Muscle layer of duodenum (tissue), 2 donors: ENCODE data around the gene MAD1L1.

Source experiments
- H3K27ac ChIP-seq: one replicate; pipeline ENCODE4 v1.7.0; 2013; ENCODE audit warnings: mild to moderate bottlenecking, low read length
- H3K27me3 ChIP-seq: one replicate; pipeline ENCODE4 v1.7.0; 2013; ENCODE audit warnings: low read depth, mild to moderate bottlenecking, control low read depth, low read length
- H3K36me3 ChIP-seq, 2 donors: one replicate each; pipeline ENCODE4 v1.7.0; 2013; ENCODE audit warnings: low read length in 2 of 2, control low read depth in 1 of 2, mild to moderate bottlenecking in 1 of 2; ENCODE audit not compliant: insufficient read depth in 2 of 2, control insufficient read depth in 1 of 2
- H3K4me1 ChIP-seq, 2 donors: one replicate each; pipeline ENCODE4 v1.7.0; 2013; ENCODE audit warnings: low read length in 2 of 2, mild to moderate bottlenecking in 2 of 2, control low read depth in 1 of 2, moderate library complexity in 1 of 2; ENCODE audit not compliant: insufficient read depth in 2 of 2, control insufficient read depth in 1 of 2
- H3K4me3 ChIP-seq, 2 donors: one replicate each; pipeline ENCODE4 v1.7.0; 2013; ENCODE audit warnings: low read length in 2 of 2, low read depth in 1 of 2, mild to moderate bottlenecking in 1 of 2
- H3K9me3 ChIP-seq, 2 donors: one replicate each; pipeline ENCODE4 v1.7.0; 2013; ENCODE audit warnings: low read length in 2 of 2, control low read depth in 1 of 2, mild to moderate bottlenecking in 1 of 2; ENCODE audit not compliant: control insufficient read depth in 1 of 2
- donor health status: healthy.

MAD1L1 gene

GRCh38 chr7:1779445-1779844, 453.3 kb downstream of the MAD1L1 start:
- H3K4me3 ChIP-seq, result no peak overlapping the region
- no peaks in the 10 kb centered on the region for H3K4me1 ChIP-seq
- H3K27ac ChIP-seq, result no peak overlapping the region
- no peaks in the 10 kb centered on the region for H3K36me3 ChIP-seq
- no peaks in the 10 kb centered on the region for H3K27me3 ChIP-seq
- peaks cover 0 to 3% of the 10 kb centered on the region in 2 donors for H3K9me3 ChIP-seq

DNA sequence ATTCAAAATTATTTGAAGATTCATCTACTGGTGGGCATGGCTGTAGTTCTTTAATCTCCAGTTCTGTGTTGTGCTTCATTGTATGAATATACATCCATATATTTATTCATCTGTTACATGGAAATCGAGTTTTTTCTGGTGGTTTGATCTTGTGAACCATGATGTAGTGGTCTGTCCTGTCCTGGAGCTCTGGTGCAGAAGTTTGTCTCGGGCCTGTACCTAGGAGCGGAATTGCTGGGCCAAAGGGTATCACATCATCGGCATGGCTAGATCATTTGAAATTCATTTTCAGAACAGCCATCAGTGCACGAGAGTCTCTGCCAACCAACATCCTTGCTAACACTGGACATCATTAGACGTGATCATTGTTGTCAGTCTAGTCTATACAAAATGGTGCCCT, 455.6 kb downstream of the MAD1L1 start:
- Histone ChIP-seq H3K27ac (no peak overlapping the region), H3K9me3 (peaks cover 0 to 3% of the 10 kb centered on the region in 2 donors), H3K27me3 (no peaks in the 10 kb centered on the region), H3K4me1 (no peaks in the 10 kb centered on the region), H3K4me3 (no peak overlapping the region), H3K36me3 (no peaks in the 10 kb centered on the region)

DNA sequence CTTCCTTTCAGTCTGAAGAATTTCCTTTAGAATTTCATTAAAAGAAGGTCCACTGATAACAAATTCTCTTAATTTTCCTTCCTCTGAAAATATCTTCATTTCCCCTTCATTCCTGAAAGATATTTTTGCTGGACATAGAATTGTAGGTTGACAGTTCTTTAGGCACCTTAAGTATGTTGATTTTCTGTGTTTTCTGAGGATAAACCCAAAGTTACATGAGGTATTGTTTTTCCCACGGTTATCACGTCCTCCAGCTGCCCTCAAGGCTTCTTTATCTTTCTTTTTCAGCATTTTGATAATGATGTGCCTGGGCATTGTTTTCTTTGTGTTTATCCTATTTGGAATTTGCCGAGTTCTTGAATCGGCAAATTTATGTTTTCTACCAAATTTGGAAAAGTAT, 457.4 kb downstream of the MAD1L1 start:
- Histone ChIP-seq H3K36me3 (no peaks in the 10 kb centered on the region), H3K4me3 (no peak overlapping the region), H3K4me1 (no peaks in the 10 kb centered on the region), H3K27ac (no peak overlapping the region), H3K9me3 (peaks cover 0 to 3% of the 10 kb centered on the region in 2 donors), H3K27me3 (no peaks in the 10 kb centered on the region)

DNA sequence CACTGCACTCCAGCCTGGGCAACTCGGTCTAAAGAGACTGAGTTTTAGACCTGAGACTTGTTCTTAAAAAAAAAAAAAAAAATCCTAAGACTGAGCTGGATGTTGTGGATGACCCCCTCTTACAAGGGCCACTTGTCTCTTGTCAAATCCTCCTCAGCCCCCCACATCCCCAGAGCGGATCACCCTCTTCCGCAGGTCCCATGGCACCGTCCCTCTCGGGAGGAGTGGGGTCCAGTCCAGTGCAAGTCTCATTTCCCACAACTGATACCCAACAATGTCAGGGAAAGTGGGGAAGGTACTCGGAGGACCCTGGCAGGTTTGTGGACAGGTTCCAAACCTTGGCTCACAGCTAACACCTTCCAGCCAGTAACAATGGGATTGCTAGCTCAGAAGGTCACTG, 462.4 kb downstream of the MAD1L1 start:
- no peaks in the 10 kb centered on the region for H3K27me3 ChIP-seq
- no peaks in the 10 kb centered on the region for H3K4me1 ChIP-seq
- H3K27ac ChIP-seq, result no peak overlapping the region
- H3K9me3 ChIP-seq, result no peaks in the 10 kb centered on the region
- no peaks in the 10 kb centered on the region for H3K36me3 ChIP-seq
- no peak overlapping the region for H3K4me3 ChIP-seq

DNA sequence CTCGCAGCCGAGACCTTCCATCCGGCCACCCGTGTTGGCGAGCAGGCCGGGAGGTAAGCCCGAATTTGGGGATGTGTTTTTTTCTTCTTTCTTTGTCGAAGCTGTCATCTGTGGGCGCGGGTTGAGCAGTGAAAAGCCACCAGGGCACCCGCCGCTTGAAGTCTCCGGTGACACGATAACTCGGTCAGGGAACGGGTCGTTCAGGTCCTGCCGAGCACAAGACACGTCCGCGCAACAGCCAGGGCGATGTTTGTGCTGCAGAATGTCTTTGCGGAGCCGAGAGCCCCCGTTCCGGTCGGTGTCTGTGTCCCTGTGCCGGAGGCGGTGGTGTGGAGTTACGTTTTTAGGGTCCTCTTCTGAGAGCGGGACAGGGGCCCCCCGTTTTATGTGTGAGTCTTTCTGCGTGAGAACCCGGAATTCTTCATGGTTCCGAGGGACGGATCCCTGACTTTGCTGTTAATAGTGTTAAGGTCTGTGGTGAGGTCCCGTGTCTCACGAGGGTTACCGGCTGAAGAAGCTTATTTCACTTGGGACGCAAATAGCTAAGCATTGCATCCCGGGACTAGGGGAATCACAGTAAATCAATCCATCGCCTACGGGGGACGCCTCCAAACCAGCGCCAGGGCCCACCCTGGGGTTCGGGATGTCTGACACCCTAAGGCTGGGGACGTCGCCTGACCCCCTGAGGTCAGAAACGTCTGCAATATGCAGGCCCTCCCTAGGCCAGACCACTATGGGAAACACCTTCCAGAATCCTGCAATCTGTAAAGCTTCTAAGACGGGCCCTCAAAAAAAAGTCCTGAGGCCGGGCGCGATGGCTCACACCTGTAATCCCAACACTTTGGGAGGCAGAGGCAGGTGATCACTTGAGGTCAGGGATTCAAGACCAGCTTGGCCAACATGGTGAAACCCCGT, 463.2 kb downstream of the MAD1L1 start:
- Histone ChIP-seq H3K36me3 (no peaks in the 10 kb centered on the region), H3K9me3 (no peaks in the 10 kb centered on the region), H3K27me3 (no peaks in the 10 kb centered on the region), H3K27ac (no peak overlapping the region), H3K4me3 (no peak overlapping the region), H3K4me1 (no peaks in the 10 kb centered on the region)

DNA sequence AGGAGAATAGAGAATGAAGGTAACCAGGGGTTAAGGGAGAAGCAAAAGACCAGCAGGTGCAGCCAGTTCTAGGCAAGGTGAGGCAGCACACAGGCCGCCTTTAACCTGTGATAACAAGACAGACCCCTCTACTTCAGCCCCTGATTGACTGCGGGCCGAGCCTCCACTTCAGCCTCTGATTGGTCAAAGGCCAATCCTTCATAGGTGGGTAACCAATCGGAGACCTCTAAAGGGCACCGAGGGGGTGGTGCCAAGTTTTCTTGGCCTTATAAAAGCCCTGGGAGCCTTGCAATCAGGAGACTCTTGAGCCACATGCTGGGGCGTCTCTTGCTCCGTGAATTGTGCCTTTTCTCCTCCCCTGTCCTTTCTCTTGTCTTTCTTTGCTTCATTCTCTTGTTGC, 463.9 kb downstream of the MAD1L1 start:
- H3K4me3 ChIP-seq, result no peak overlapping the region

GRCh38 chr7:1767524-1767923, 465.2 kb downstream of the MAD1L1 start:
- H3K9me3 ChIP-seq, result peaks cover 0 to 11% of the 10 kb centered on the region in 2 donors
- no peaks in the 10 kb centered on the region for H3K27me3 ChIP-seq
- H3K36me3 ChIP-seq, result no peaks in the 10 kb centered on the region
- no peaks in the 10 kb centered on the region for H3K4me1 ChIP-seq
- H3K27ac ChIP-seq, result no peak overlapping the region
- H3K4me3 ChIP-seq, result no peak overlapping the region

More for the DNA sequence above, 463.9 kb downstream of the MAD1L1 start:
- Histone ChIP-seq H3K9me3 (peaks cover 0 to 4% of the 10 kb centered on the region in 2 donors), H3K27ac (no peak overlapping the region), H3K36me3 (no peaks in the 10 kb centered on the region), H3K27me3 (no peaks in the 10 kb centered on the region), H3K4me1 (no peaks in the 10 kb centered on the region)
